Raji (cell line): ENCODE measurements around the gene UVSSA.

Experiments
- POLR2A ChIP-seq: IDR thresholded peaks from 2 replicates; pipeline ENCODE4 v1.6.1; 2011; ENCODE audit warnings: low read depth, low read length, control low read depth; ENCODE audit not compliant: insufficient read depth

UVSSA gene

GRCh38 chr4:1325681-1326635 is 21.1 kb upstream of the UVSSA start:
- no peak for TF ChIP-seq POLR2A

GRCh38 chr4:1326751-1327525 is 20.1 kb upstream of the UVSSA start:
- no peak for TF ChIP-seq POLR2A

- no peak for TF ChIP-seq POLR2A
Observed at GRCh38 chr4:1327526-1328266, 19.3 kb upstream of the UVSSA start.

- TF ChIP-seq POLR2A, result no peak
Observed at GRCh38 chr4:1328267-1329155, 18.5 kb upstream of the UVSSA start.

GRCh38 chr4:1329408-1330371 is 17.3 kb upstream of the UVSSA start:
- TF ChIP-seq POLR2A, result no peak

- TF ChIP-seq POLR2A, result no peak
Observed at GRCh38 chr4:1330761-1331590, 16.0 kb upstream of the UVSSA start.

- TF ChIP-seq POLR2A, result no peak
Observed at GRCh38 chr4:1331591-1332353, 15.2 kb upstream of the UVSSA start.

- no peak for TF ChIP-seq POLR2A
Observed at GRCh38 chr4:1332686-1333085, 14.3 kb upstream of the UVSSA start.

GRCh38 chr4:1333256-1333655 is 13.8 kb upstream of the UVSSA start:
- TF ChIP-seq POLR2A, result no peak

GRCh38 chr4:1334579-1334895 is 12.5 kb upstream of the UVSSA start:
- no peak for TF ChIP-seq POLR2A

- no peak for TF ChIP-seq POLR2A
Observed at GRCh38 chr4:1336088-1336491, 10.9 kb upstream of the UVSSA start.

- no peak for TF ChIP-seq POLR2A
Observed at GRCh38 chr4:1337376-1337831, 9.6 kb upstream of the UVSSA start.
